T-helper 1 cell treated with Interleukin-12 subunit alpha and Interleukin-12 subunit beta and Interleukin-4 antibody, amounts not matched to agents 30 ng/mL and 1 ng/mL, for 36 hours (primary cell): Measurements from ENCODE around the gene SIGMAR1. TPM values are rescaled to one million over a fixed set of nuclear protein-coding genes. Genes with fewer than 3 reads are reported as not detected.

Experiments
- intact Hi-C: fragments of 100-400 bp; cut with micrococcal nuclease; formaldehyde crosslinking; loops from one replicate; pipeline ENCODE4 v1.15.1; 2024
- total RNA-seq: library from RNA; stranded (reverse); gene quantifications from 2 replicates; pipeline ENCODE4 v1.2.3, GENCODE V29; 2022

Gene SIGMAR1
- total RNA-seq, 1 donor from 2014 or later: 63.0 TPM

- intact Hi-C loops: no loop called here
These were observed 50.3 kb downstream of the SIGMAR1 start for GRCh38 chr9:34587271-34587670.

- intact Hi-C loops: no loop called here
These were observed 51.5 kb downstream of the SIGMAR1 start for GRCh38 chr9:34585946-34586669.

GRCh38 chr9:34584970-34585369, 52.6 kb downstream of the SIGMAR1 start:
- intact Hi-C loops: no loop called here

Other genes with a start within 250 kb of the SIGMAR1 start
- 16.6 and 19.0 TPM in 2 replicates for gene FAM219A, start 179.2 kb downstream of the SIGMAR1 start, total RNA-seq
- gene DNAI1, start 179.0 kb downstream of the SIGMAR1 start, total RNA-seq: not detected in 2 replicates
- gene ENHO, start 114.8 kb downstream of the SIGMAR1 start, total RNA-seq: 0.20 TPM in 1 of 2 replicates, not detected in the other
- gene CNTFR, start 48.1 kb downstream of the SIGMAR1 start, total RNA-seq: not detected in 2 replicates
- gene RPP25L, start 25.7 kb downstream of the SIGMAR1 start, total RNA-seq: 21.0 and 22.2 TPM in 2 replicates
- 108 and 115 TPM in 2 replicates for gene DCTN3, start 17.3 kb downstream of the SIGMAR1 start, total RNA-seq
- gene ARID3C, start 8.7 kb downstream of the SIGMAR1 start, total RNA-seq: 0.49 TPM in 1 of 2 replicates, not detected in the other
- gene GALT, start 8.9 kb upstream of the SIGMAR1 start, total RNA-seq: 108 and 110 TPM in 2 replicates
- gene IL11RA, start 14.4 kb upstream of the SIGMAR1 start, total RNA-seq: 64.5 and 64.8 TPM in 2 replicates
- 0.39 TPM in 1 of 2 replicates, not detected in the other for gene CCL27, start 24.9 kb upstream of the SIGMAR1 start, total RNA-seq
- not detected in 2 replicates for gene CCL19, start 53.5 kb upstream of the SIGMAR1 start, total RNA-seq
- gene CCL21, start 72.3 kb upstream of the SIGMAR1 start, total RNA-seq: not detected in 2 replicates